ENCODE results near the gene DGKD.

DNA sequence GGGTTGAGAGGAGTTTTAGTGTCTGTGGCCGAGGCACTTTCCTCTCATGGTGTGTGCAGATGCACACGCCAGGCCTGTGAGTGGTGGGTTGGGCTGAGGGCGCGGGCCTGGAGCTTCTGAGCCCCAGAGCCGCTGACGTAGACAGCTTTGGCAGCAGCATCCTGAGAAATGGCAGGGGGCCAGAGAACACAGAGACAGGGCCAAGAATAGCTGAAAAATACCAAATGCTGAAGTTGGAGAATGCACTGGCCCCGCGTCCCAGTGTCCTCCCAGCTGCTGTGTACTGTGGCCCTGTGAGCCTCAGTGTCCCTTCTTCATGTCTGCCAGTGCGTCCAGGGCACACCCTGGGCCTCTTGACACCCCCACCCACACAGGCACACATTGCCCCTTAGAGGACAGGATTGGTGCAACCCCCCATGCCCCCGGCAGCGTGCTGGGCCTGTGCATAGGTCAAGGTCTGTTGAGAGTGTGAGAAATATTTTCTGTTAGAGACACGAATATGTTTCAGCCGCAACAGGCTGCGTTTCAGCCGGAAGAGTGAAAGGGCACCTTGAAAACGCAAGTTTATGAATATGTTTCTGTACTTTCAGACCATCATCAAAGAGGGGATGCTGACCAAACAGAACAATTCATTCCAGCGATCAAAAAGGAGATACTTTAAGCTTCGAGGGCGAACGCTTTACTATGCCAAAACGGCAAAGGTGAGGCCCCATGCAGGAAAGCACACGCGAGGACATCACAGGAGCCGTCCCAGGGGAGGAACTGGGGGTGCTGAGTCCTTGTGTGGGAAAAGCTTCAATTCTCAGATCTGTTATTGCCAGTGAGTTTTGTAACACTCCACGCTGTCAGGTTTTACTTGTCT, 33.6 kb downstream of the DGKD start:
- TF ChIP-seq, protein P1, sequence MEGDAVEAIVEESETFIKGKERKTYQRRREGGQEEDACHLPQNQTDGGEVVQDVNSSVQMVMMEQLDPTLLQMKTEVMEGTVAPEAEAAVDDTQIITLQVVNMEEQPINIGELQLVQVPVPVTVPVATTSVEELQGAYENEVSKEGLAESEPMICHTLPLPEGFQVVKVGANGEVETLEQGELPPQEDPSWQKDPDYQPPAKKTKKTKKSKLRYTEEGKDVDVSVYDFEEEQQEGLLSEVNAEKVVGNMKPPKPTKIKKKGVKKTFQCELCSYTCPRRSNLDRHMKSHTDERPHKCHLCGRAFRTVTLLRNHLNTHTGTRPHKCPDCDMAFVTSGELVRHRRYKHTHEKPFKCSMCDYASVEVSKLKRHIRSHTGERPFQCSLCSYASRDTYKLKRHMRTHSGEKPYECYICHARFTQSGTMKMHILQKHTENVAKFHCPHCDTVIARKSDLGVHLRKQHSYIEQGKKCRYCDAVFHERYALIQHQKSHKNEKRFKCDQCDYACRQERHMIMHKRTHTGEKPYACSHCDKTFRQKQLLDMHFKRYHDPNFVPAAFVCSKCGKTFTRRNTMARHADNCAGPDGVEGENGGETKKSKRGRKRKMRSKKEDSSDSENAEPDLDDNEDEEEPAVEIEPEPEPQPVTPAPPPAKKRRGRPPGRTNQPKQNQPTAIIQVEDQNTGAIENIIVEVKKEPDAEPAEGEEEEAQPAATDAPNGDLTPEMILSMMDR (IDR thresholded peaks at IDR 0.05; ENCODE audit: insufficient read depth, low read length) = no peak
- no peak for TF ChIP-seq POLR2AphosphoS5 (IDR thresholded peaks at IDR 0.05; ENCODE audit: low read depth)
